NCI-H2196 treated with DMSO at 0.1 percent for 48 hours (cell line): ENCODE results near the gene CAMK1D.
"Not testable (repeated sequence)": the region's sequence is repeated elsewhere in the genome, so short reads cannot be mapped to it uniquely, and the experiment has no call there.

Experiments used
- DNase-seq: peaks from one replicate; lab custom pipeline; 2025; ENCODE audit not compliant: unreplicated experiment; lab: John Stamatoyannopoulos, UW

CAMK1D gene

GRCh38 chr10:12835709-12836108, 486.4 kb downstream of the CAMK1D start:
- no peak for DNase-seq

GRCh38 chr10:12838366-12838765, 489.0 kb downstream of the CAMK1D start:
- DNase-seq = no peak

- DNase-seq = no peak
These were observed 489.9 kb downstream of the CAMK1D start for GRCh38 chr10:12838995-12839927.

GRCh38 chr10:12839941-12840611, 490.7 kb downstream of the CAMK1D start:
- no peak for DNase-seq

GRCh38 chr10:12841426-12841825, 492.1 kb downstream of the CAMK1D start:
- no peak for DNase-seq

GRCh38 chr10:12841826-12842225, 492.5 kb downstream of the CAMK1D start:
- DNase-seq = no peak

GRCh38 chr10:12842310-12842709, 493.0 kb downstream of the CAMK1D start:
- DNase-seq = no peak

- no peak for DNase-seq
These were observed 494.1 kb downstream of the CAMK1D start for GRCh38 chr10:12843296-12843945.

GRCh38 chr10:12844811-12845483, 495.6 kb downstream of the CAMK1D start:
- DNase-seq = peak; percentile 11

- no peak for DNase-seq
These were observed 497.4 kb downstream of the CAMK1D start for GRCh38 chr10:12846718-12847117.

- DNase-seq = no peak
These were observed 498.1 kb downstream of the CAMK1D start for GRCh38 chr10:12847361-12847975.

- no peak for DNase-seq
These were observed 499.3 kb downstream of the CAMK1D start for GRCh38 chr10:12848439-12849173.

GRCh38 chr10:12849319-12850181, 500.2 kb downstream of the CAMK1D start:
- peak; percentile 47 for DNase-seq

GRCh38 chr10:12852687-12853086, 503.3 kb downstream of the CAMK1D start:
- no peak for DNase-seq

GRCh38 chr10:12854988-12855387, 505.6 kb downstream of the CAMK1D start:
- no peak for DNase-seq

- DNase-seq = no peak
These were observed 513.1 kb downstream of the CAMK1D start for GRCh38 chr10:12862459-12862858.

GRCh38 chr10:12865515-12865914, 516.2 kb downstream of the CAMK1D start:
- DNase-seq = not testable (repeated sequence)

GRCh38 chr10:12868229-12868628, 518.9 kb downstream of the CAMK1D start:
- DNase-seq = no peak

- no peak for DNase-seq
These were observed 520.1 kb downstream of the CAMK1D start for GRCh38 chr10:12869427-12869826.
